ENCODE results near the gene DENND1B.

The DENND1B gene

GRCh38 chr1:197775282-197776262 lies at the start of gene DENND1B:
Gene DENND1B (minus strand): TSS chr1:197775480. CDS start chr1:197775155, 325 bp downstream.
- peak; percentile 60 for DNase-seq (ENCODE audit: low read depth)

GRCh38 chr1:197814306-197814705 lies 39.0 kb upstream of the DENND1B start:
- DNase-seq (ENCODE audit: low read depth): no peak

- no peak for DNase-seq (ENCODE audit: low read depth)
Measured at GRCh38 chr1:197813741-197814140, 38.5 kb upstream of the DENND1B start.

- DNase-seq (ENCODE audit: low read depth): no peak
Measured at GRCh38 chr1:197811769-197812168, 36.5 kb upstream of the DENND1B start.

- no peak for DNase-seq (ENCODE audit: low read depth)
Measured at GRCh38 chr1:197810812-197811211, 35.5 kb upstream of the DENND1B start.

GRCh38 chr1:197808880-197809279 lies 33.6 kb upstream of the DENND1B start:
- DNase-seq (ENCODE audit: low read depth): no peak

- DNase-seq (ENCODE audit: low read depth): no peak
Measured at GRCh38 chr1:197807739-197808453, 32.6 kb upstream of the DENND1B start.

- DNase-seq (ENCODE audit: low read depth): no peak
Measured at GRCh38 chr1:197807216-197807615, 31.9 kb upstream of the DENND1B start.

GRCh38 chr1:197806718-197807117 lies 31.4 kb upstream of the DENND1B start:
- DNase-seq (ENCODE audit: low read depth): no peak

GRCh38 chr1:197801684-197802083 lies 26.4 kb upstream of the DENND1B start:
- DNase-seq (ENCODE audit: low read depth): no peak

- DNase-seq (ENCODE audit: low read depth): no peak
Measured at GRCh38 chr1:197801111-197801482, 25.8 kb upstream of the DENND1B start.

GRCh38 chr1:197800379-197801110 lies 25.3 kb upstream of the DENND1B start:
- no peak for DNase-seq (ENCODE audit: low read depth)

- DNase-seq (ENCODE audit: low read depth): peak; percentile 74
Measured at GRCh38 chr1:197799271-197799670, 24.0 kb upstream of the DENND1B start.

GRCh38 chr1:197798492-197798891 lies 23.2 kb upstream of the DENND1B start:
- DNase-seq (ENCODE audit: low read depth): no peak

GRCh38 chr1:197797010-197797409 lies 21.7 kb upstream of the DENND1B start:
- DNase-seq (ENCODE audit: low read depth): no peak

GRCh38 chr1:197788741-197789739 lies 13.8 kb upstream of the DENND1B start:
- DNase-seq (ENCODE audit: low read depth): no peak

- no peak for DNase-seq (ENCODE audit: low read depth)
Measured at GRCh38 chr1:197787623-197788536, 12.6 kb upstream of the DENND1B start.

- peak; percentile 92 for DNase-seq (ENCODE audit: low read depth)
Measured at GRCh38 chr1:197787056-197787455, 11.8 kb upstream of the DENND1B start.

- peak; percentile 51 for DNase-seq (ENCODE audit: low read depth)
Measured at GRCh38 chr1:197786280-197786679, 11.0 kb upstream of the DENND1B start.

GRCh38 chr1:197783510-197783948 lies 8.2 kb upstream of the DENND1B start:
- DNase-seq (ENCODE audit: low read depth): peak; percentile 67
